Breast epithelium (tissue), 3 donors: ENCODE results near the gene BRD9.

Experiments
- POLR2A ChIP-seq: fragments of 450-650 bp; IDR thresholded peaks from one replicate; pipeline ENCODE4 v1.6.1; 2016; ENCODE audit warnings: antibody characterized with exemption, mild to moderate bottlenecking, moderate library complexity
- POLR2AphosphoS5 ChIP-seq, 3 donors: sonication (generic); formaldehyde crosslinking; IDR thresholded peaks; one replicate each; pipeline ENCODE4 v1.6.1; 2017; ENCODE audit warnings: antibody characterized with exemption in 3 of 3
- TF ChIP-seq, protein P1 (sequence below), 3 donors: fragments of 450-650 bp; IDR thresholded peaks; one replicate each; pipeline ENCODE4 v1.5.1; 2016 to 2017; ENCODE audit warnings: antibody characterized with exemption in 3 of 3, mild to moderate bottlenecking in 3 of 3, moderate library complexity in 3 of 3

DNA sequence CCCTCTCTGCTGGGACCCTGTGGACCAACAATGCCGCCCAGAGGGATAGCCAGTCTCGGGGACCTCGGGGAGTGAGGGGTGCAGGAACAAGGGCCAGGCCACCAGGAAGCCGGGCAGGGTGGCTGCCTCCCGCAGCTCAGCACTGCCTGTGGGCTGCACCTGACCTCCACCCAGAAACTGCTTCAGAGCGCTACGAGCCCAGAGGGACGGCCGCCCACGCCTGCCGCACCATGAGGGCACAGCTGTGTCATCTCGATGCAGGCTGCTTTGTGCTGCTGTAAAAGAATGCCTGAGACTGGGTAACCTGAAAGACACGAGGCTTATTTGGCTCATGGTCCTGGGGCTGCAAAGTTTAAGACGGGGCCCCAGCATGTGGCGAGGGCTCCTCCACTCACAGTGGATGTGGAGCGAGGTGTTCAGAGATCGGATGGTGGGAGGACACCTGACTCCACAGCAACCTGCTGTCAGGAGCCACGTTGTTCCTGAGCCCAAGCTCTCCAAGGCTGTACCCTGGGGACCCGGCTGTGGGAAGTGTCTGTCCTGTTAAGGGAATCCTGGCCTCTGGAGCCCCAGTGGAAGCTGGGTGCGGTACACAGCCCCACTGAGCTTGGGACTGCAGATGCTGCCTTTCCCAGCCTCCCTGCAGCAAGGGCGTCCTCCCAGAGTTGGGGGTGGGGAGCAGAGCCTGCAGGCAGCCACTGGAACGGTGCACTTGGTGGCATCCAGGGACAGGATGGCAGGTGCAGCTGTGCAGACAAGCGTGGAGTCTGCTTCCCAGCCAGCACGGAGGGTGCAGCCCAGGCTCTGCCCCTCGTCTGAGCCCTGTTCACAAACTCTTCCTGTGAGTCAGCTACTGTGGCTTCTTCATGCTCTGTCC lies 30.0 kb downstream of the BRD9 start:
- TF ChIP-seq, protein P1, sequence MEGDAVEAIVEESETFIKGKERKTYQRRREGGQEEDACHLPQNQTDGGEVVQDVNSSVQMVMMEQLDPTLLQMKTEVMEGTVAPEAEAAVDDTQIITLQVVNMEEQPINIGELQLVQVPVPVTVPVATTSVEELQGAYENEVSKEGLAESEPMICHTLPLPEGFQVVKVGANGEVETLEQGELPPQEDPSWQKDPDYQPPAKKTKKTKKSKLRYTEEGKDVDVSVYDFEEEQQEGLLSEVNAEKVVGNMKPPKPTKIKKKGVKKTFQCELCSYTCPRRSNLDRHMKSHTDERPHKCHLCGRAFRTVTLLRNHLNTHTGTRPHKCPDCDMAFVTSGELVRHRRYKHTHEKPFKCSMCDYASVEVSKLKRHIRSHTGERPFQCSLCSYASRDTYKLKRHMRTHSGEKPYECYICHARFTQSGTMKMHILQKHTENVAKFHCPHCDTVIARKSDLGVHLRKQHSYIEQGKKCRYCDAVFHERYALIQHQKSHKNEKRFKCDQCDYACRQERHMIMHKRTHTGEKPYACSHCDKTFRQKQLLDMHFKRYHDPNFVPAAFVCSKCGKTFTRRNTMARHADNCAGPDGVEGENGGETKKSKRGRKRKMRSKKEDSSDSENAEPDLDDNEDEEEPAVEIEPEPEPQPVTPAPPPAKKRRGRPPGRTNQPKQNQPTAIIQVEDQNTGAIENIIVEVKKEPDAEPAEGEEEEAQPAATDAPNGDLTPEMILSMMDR (IDR thresholded peaks at IDR 0.05), result no peak
- no peak for TF ChIP-seq POLR2AphosphoS5 (IDR thresholded peaks at IDR 0.05)
- no peak for TF ChIP-seq POLR2A
